Mesothelial cell of epicardium (in vitro differentiated cells): ENCODE data around the gene DHRS1. TPM values are rescaled to one million over a fixed set of nuclear protein-coding genes. Genes with fewer than 3 reads are reported as not detected.

Experiments used
- DNase-seq, 2 experiments: peaks; one replicate each; pipeline ENCODE4 v3.0.0; 2021; ENCODE audit warnings: low spot score in 2 of 2; ENCODE audit not compliant: unreplicated experiment in 2 of 2
- H3K27ac Mint-ChIP-seq: 2 replicates; pipeline ENCODE4 v1.8.0; 2021; ENCODE audit warnings: mixed read lengths
- H3K27me3 Mint-ChIP-seq: 2 replicates; pipeline ENCODE4 v1.8.0; 2021; ENCODE audit warnings: low read depth, mixed read lengths
- H3K36me3 Mint-ChIP-seq: 2 replicates; pipeline ENCODE4 v1.8.0; 2021; ENCODE audit warnings: mixed read lengths
- H3K4me1 Mint-ChIP-seq: 2 replicates; pipeline ENCODE4 v1.8.0; 2021; ENCODE audit warnings: mixed read lengths
- H3K4me3 Mint-ChIP-seq: 2 replicates; pipeline ENCODE4 v1.8.0; 2021; ENCODE audit warnings: mild to moderate bottlenecking, moderate library complexity, mixed read lengths
- H3K9me3 Mint-ChIP-seq: 2 replicates; pipeline ENCODE4 v1.8.0; 2021; ENCODE audit warnings: mixed read lengths
- CTCF ChIP-seq: fragments of 200-600 bp; sonication (generic); IDR thresholded peaks from one replicate; pipeline ENCODE4 v1.5.0; 2021; ENCODE audit warnings: antibody characterized with exemption; ENCODE audit not compliant: unreplicated experiment
- total RNA-seq: library from RNA; stranded (reverse); gene quantifications from 3 replicates; pipeline ENCODE4 v1.2.1, GENCODE V29; 2021

DHRS1 gene
- total RNA-seq, 1 donor from 2014 or later, result 38.3 TPM

- Mint-ChIP-seq H3K4me1 (peaks cover 26% of the 10 kb centered on the region), H3K36me3 (peaks cover under 1% of the 10 kb centered on the region), H3K4me3 (no peak overlapping the region), H3K9me3 (no peaks in the 10 kb centered on the region), H3K27me3 (no peaks in the 10 kb centered on the region), H3K27ac (peak overlapping the region; percentile 35)
- DNase-seq, result no peak
- TF ChIP-seq CTCF, result no peak
Measured at GRCh38 chr14:24285351-24285750, 14.2 kb downstream of the DHRS1 start.

GRCh38 chr14:24284501-24285035, 15.0 kb downstream of the DHRS1 start:
- peak overlapping the region; percentile 35 for H3K27ac Mint-ChIP-seq
- no peak overlapping the region for H3K4me3 Mint-ChIP-seq
- TF ChIP-seq CTCF, result no peak
- H3K36me3 Mint-ChIP-seq, result no peaks in the 10 kb centered on the region
- DNase-seq, result no peak
- H3K27me3 Mint-ChIP-seq, result no peaks in the 10 kb centered on the region
- H3K4me1 Mint-ChIP-seq, result peaks cover 26% of the 10 kb centered on the region
- no peaks in the 10 kb centered on the region for H3K9me3 Mint-ChIP-seq

GRCh38 chr14:24283796-24284460, 15.7 kb downstream of the DHRS1 start:
- no peak overlapping the region for H3K4me3 Mint-ChIP-seq
- H3K4me1 Mint-ChIP-seq, result peaks cover 26% of the 10 kb centered on the region
- TF ChIP-seq CTCF, result no peak
- H3K9me3 Mint-ChIP-seq, result no peaks in the 10 kb centered on the region
- no peaks in the 10 kb centered on the region for H3K27me3 Mint-ChIP-seq
- no peak for DNase-seq
- H3K27ac Mint-ChIP-seq, result peak overlapping the region; percentile 55
- no peaks in the 10 kb centered on the region for H3K36me3 Mint-ChIP-seq

- H3K27ac Mint-ChIP-seq, result no peak overlapping the region
- no peaks in the 10 kb centered on the region for H3K9me3 Mint-ChIP-seq
- no peaks in the 10 kb centered on the region for H3K36me3 Mint-ChIP-seq
- H3K4me1 Mint-ChIP-seq, result peaks cover 26% of the 10 kb centered on the region
- TF ChIP-seq CTCF, result no peak
- no peak overlapping the region for H3K4me3 Mint-ChIP-seq
- DNase-seq, result no peak
- no peaks in the 10 kb centered on the region for H3K27me3 Mint-ChIP-seq
Measured at GRCh38 chr14:24282736-24283135, 16.8 kb downstream of the DHRS1 start.

- no peak for TF ChIP-seq CTCF
- DNase-seq, result no peak
- H3K4me3 Mint-ChIP-seq, result no peak overlapping the region
- no peaks in the 10 kb centered on the region for H3K9me3 Mint-ChIP-seq
- peaks cover 26% of the 10 kb centered on the region for H3K4me1 Mint-ChIP-seq
- no peaks in the 10 kb centered on the region for H3K27me3 Mint-ChIP-seq
- no peak overlapping the region for H3K27ac Mint-ChIP-seq
- no peaks in the 10 kb centered on the region for H3K36me3 Mint-ChIP-seq
Measured at GRCh38 chr14:24281636-24282035, 17.9 kb downstream of the DHRS1 start.
